GM21447 (cell line): ENCODE results near the gene HEATR5B.
"Not testable (repeated sequence)": the region's sequence is repeated elsewhere in the genome, so short reads cannot be mapped to it uniquely, and the experiment has no call there.

Source experiments
- ATAC-seq: cut with Tn5 transposase; IDR thresholded peaks from one replicate; pipeline ENCODE4 v1.9.1; 2021; ENCODE audit not compliant: unreplicated experiment

HEATR5B gene

GRCh38 chr2:37068686-37069085 is 15.5 kb downstream of the HEATR5B start:
- no peak for ATAC-seq

DNA sequence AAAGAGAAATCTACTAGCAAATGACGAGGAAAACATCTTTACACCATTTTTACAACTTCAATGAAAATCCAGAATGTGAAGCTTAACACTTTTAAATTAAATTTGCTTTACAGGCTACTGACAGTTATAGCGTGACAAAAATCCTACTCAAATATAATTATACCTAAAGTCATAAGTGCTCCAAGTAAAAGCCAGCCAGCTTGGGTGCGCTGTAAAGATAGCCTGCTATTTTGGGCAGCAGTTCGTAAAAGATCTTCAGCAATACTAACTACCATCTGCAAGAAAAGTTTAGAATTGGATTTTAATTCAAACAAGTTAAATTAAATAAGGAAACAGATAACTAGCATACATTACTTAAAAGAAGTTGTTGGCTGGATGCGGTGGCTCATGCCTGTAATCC is 22.4 kb downstream of the HEATR5B start:
- ATAC-seq, result no peak

GRCh38 chr2:37061013-37061711 is 23.0 kb downstream of the HEATR5B start:
- ATAC-seq, result no peak

- ATAC-seq, result no peak
Observed at GRCh38 chr2:37060446-37060845, 23.7 kb downstream of the HEATR5B start.

DNA sequence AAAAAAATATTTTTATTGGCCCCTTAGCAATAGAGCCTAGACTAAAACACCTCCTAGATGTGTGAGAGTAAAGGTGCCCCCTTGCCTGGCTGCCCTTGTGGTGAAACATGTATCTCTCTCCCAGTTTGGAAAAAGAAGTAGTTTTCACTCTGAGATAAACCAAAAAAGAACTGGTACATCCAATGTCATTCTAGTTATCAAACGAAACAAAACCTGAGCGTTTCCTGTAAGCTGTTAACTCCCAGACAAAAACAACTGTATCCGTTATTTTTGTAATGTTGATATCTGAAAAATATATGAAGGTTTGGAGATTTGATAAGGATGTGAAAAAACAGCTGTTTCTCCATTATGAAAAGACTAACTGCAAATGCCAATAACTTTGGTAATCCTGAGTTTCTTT is 24.3 kb downstream of the HEATR5B start:
- ATAC-seq, result no peak

DNA sequence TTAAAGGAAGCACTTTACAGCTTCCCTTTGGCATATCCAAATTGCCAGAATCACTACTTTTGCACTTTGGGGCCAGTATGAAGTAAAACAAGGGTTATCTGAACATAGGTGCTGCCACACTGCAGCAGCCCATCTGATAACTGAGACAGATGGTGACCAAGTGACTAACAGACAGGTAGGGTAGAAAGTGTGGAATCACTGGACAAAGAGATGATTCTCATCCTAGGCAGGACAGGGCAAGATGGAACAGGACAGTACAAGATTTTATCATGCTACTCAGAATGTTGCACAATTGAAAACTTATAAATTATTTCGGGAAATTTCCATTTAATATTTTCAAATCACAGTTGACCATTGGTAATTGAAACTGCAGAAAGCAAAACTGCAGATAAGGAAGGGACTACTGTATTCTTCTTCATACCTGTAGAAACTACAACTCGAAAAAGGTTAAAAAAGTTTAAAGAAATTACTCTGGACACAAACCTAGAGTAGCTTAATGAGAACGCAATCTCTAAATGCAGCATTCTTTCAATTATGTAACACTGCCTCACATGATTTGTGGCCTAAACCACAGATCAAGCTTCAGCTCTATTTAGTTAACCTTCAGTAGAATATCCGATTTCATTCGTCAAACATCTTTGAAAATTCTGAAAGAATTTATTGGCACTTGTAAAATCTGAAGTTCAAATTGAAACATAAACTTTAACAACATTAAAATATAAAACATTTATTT is 31.4 kb downstream of the HEATR5B start:
- no peak for ATAC-seq

- no peak for ATAC-seq
Observed at GRCh38 chr2:37039580-37039979, 44.6 kb downstream of the HEATR5B start.

DNA sequence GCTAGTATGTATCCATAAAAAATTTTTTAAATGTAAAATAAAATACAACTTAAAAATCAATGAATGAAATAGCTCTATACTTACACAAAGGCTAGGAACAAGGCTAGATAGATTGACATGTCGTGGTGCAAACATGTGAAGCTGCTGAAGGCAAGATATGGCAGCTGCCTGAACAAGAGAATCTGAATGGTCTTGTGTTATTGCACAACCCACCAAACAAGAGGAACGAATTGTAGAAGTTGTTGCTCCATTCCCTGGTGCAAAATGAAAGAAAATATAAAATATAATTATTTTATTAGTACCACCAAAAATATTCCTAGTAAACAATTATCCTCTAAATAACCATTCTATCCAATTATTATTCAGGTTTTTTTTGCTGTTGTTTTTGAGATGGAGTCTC is 46.4 kb downstream of the HEATR5B start:
- ATAC-seq, result no peak

GRCh38 chr2:37029758-37030157 is 54.4 kb downstream of the HEATR5B start:
- no peak for ATAC-seq

GRCh38 chr2:37026050-37026449 is 58.1 kb downstream of the HEATR5B start:
- no peak for ATAC-seq

- ATAC-seq, result no peak
Observed at GRCh38 chr2:37020887-37021796, 63.0 kb downstream of the HEATR5B start.

GRCh38 chr2:37020212-37020886 is 63.8 kb downstream of the HEATR5B start:
- ATAC-seq, result no peak

GRCh38 chr2:37013315-37013641 is 70.9 kb downstream of the HEATR5B start:
- ATAC-seq, result no peak

GRCh38 chr2:37011130-37011529 is 73.0 kb downstream of the HEATR5B start:
- peak; percentile 54 for ATAC-seq

GRCh38 chr2:37005118-37005868 is 78.9 kb downstream of the HEATR5B start:
- peak; percentile 99 for ATAC-seq

DNA sequence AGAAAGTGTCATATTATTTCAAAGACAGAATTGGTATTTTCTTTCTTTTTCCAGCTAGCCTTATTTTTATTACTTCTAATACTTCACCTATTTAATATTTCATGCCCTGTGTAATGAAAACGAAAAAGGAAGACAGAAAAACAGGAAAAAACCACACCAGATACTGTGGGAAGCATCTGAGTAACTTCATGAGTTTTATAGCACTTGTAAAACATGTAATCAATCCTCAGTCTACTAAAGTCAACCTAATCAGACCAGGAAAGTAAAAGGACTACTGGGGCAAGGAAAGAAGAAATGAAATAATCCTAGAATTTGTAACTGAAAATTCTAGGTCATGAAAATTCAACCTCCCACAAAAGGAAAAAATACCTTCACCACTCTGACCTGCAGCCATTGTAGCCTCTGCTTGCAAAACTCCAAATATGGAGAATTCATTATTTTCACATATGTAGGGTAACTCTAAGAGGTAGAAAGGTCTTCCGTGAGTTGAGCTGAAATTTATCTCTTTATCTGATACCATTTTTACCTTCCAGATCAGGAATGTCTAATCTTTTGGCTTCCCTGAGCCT is 83.1 kb downstream of the HEATR5B start:
- ATAC-seq, result no peak

DNA sequence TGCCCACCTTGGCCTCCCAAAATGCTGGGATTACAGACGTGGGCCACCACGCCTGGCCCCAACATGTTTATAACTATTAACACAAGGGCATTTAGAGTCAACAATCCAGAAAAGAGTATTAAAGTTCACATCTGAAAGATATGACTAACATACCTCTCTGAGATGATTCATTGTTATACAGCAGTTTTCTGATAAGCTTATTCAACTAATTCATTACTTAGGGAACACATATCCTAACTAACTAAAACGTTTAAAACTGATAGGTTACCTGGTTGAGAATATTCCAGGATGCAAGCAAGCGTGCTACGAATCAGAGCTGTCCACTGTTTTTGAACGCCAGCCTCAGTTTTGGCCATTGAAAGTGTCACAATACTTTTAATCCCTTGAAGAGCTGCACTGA is 83.9 kb downstream of the HEATR5B start:
- ATAC-seq, result no peak

- ATAC-seq, result not testable (repeated sequence)
Observed at GRCh38 chr2:36999416-36999815, 84.8 kb downstream of the HEATR5B start.

DNA sequence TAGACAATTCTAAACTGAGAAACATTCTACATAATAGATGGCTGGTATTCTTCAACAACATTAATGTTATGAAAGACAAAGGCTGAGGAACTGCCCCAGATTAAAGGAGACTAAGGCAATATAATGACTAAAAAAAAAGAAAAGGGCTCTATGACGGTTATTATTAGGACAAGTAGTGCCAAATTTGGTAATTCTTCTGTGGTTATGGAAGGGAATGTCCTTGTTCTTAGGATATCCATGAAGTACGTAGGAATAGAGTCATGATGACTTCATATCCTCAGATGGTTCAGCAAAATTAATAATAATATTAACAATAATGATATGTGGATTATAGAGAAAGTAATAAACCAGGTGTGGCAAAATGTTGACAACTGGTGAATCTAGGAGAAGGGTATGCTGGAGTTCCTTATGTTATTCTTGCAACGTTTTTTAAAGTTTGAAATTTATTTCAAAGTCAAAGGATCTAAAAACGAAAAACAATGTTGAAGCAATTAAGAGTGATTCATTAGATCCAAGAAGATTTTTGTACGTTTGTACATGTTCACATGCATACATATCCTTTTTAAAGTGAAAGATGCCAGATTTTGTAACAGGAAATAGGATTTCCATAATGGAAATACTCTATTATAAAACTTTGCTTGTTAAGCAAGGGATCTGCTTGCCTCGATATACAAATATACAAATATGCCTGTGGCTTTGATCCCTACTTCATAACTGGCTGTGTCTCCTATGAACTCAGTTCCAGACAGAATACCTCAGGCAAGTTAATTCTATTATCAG is 90.1 kb downstream of the HEATR5B start:
- ATAC-seq, result no peak
